ENCODE measurements around the gene INKA1.
"Not testable (repeated sequence)": the region's sequence is repeated elsewhere in the genome, so short reads cannot be mapped to it uniquely, and the experiment has no call there.

The INKA1 gene

GRCh38 chr3:49813497-49814174 lies 10.6 kb downstream of the INKA1 start, which contains the start of gene UBA7:
Gene UBA7 (minus strand): TSS chr3:49813953. CDS start chr3:49813787, 166 bp downstream.
- no peak for DNase-seq

GRCh38 chr3:49823131-49823530 lies 20.1 kb downstream of the INKA1 start:
- not testable (repeated sequence) for DNase-seq

GRCh38 chr3:49826016-49826415 lies 23.0 kb downstream of the INKA1 start:
- no peak for DNase-seq

- DNase-seq, result no peak
These were observed 28.3 kb downstream of the INKA1 start for GRCh38 chr3:49831341-49831740.

- peak in 1 of 2 experiments; percentile 31 for DNase-seq
These were observed 36.2 kb downstream of the INKA1 start for GRCh38 chr3:49839193-49839809.

- DNase-seq, result no peak
These were observed 37.3 kb downstream of the INKA1 start for GRCh38 chr3:49840388-49840787.

GRCh38 chr3:49841126-49841696 lies 38.1 kb downstream of the INKA1 start:
- no peak for DNase-seq

GRCh38 chr3:49841806-49842205 lies 38.7 kb downstream of the INKA1 start:
- DNase-seq, result no peak

GRCh38 chr3:49842843-49843517 lies 39.9 kb downstream of the INKA1 start:
- no peak for DNase-seq

GRCh38 chr3:49844464-49845183 lies 41.6 kb downstream of the INKA1 start:
- DNase-seq, result no peak

GRCh38 chr3:49845694-49846093 lies 42.6 kb downstream of the INKA1 start:
- DNase-seq, result no peak
